Smooth muscle cell (in vitro differentiated cells): ENCODE measurements around the gene NTRK3. TPM values are rescaled to one million over a fixed set of nuclear protein-coding genes. Genes with fewer than 3 reads are reported as not detected.

Experiments
- DNase-seq: peaks from one replicate; lab custom pipeline; 2025; ENCODE audit not compliant: unreplicated experiment; lab: John Stamatoyannopoulos, UW
- H2AFZ ChIP-seq: fragments of 200-600 bp; sonication (generic); 2 replicates; pipeline ENCODE4 v1.6.0; 2016; ENCODE audit warnings: antibody characterized with exemption, low read depth, mild to moderate bottlenecking
- H3F3A ChIP-seq: fragments of 200-600 bp; sonication (generic); 2 replicates; pipeline ENCODE4 v1.6.0; 2017; ENCODE audit warnings: antibody characterized with exemption, low read depth
- H3K27ac ChIP-seq: fragments of 200-600 bp; sonication (generic); 2 replicates; pipeline ENCODE4 v1.5.1; 2016; ENCODE audit warnings: low read depth, mild to moderate bottlenecking
- H3K27me3 ChIP-seq: fragments of 200-600 bp; sonication (generic); 2 replicates; pipeline ENCODE4 v1.6.1; 2016; ENCODE audit warnings: low read depth, mild to moderate bottlenecking
- H3K36me3 ChIP-seq: fragments of 200-600 bp; sonication (generic); 2 replicates; pipeline ENCODE4 v1.5.1; 2016; ENCODE audit warnings: low read depth
- H3K4me1 ChIP-seq: fragments of 200-600 bp; sonication (generic); 2 replicates; pipeline ENCODE4 v1.5.1; 2016; ENCODE audit warnings: low read depth
- H3K4me2 ChIP-seq: fragments of 200-600 bp; sonication (generic); 2 replicates; pipeline ENCODE4 v1.6.0; 2016; ENCODE audit warnings: mild to moderate bottlenecking
- H3K4me3 ChIP-seq: fragments of 200-600 bp; sonication (generic); 2 replicates; pipeline ENCODE4 v1.5.1; 2016; ENCODE audit warnings: mild to moderate bottlenecking
- H3K79me2 ChIP-seq: fragments of 200-600 bp; sonication (generic); 2 replicates; pipeline ENCODE4 v1.6.0; 2016; ENCODE audit warnings: low read depth, mild to moderate bottlenecking
- H3K9ac ChIP-seq: fragments of 200-600 bp; sonication (generic); 2 replicates; pipeline ENCODE4 v1.6.0; 2016; ENCODE audit warnings: low read depth
- H3K9me3 ChIP-seq: fragments of 200-600 bp; sonication (generic); replicated peaks from 2 replicates; pipeline ENCODE4 v1.5.1; 2016; ENCODE audit warnings: low read depth
- H4K20me1 ChIP-seq: fragments of 200-600 bp; sonication (generic); 2 replicates; pipeline ENCODE4 v1.6.0; 2016; ENCODE audit warnings: low read depth
- CTCF ChIP-seq: fragments of 200-600 bp; sonication (generic); IDR thresholded peaks from 2 replicates; pipeline ENCODE4 v1.5.1; 2017; ENCODE audit warnings: borderline replicate concordance, mild to moderate bottlenecking, antibody characterized with exemption; ENCODE audit not compliant: insufficient read depth, poor library complexity, severe bottlenecking
- WGBS: methylation state at CpG from one replicate; pipeline ENCODE4 v1.1.7; 2016; ENCODE audit warnings: low lambda C conversion rate; 5-methylcytosine and 5-hydroxymethylcytosine counted together
- polyA plus RNA-seq: library from polyadenylated mRNA; unstranded; fragments of >200 nt; fragmentation: Nextera tagmentation; extraction: Ambion mirVana; gene quantifications from 2 replicates; pipeline ENCODE4 v1.2.1, GENCODE V29; 2016
- total RNA-seq: library from RNA; depleted of rRNA; stranded (reverse); fragments of >200 nt; gene quantifications from 2 replicates; pipeline ENCODE4 v1.2.3, GENCODE V29; 2014

Gene NTRK3
- total and polyA plus RNA-seq, 2 experiments from 2014 or later = 3.3 to 3.5 TPM

GRCh38 chr15:88272421-88272820, 15.9 kb upstream of the NTRK3 start:
- Histone ChIP-seq H3K36me3 (no peaks in the 10 kb centered on the region), H3K9ac (no peak overlapping the region), H3K4me3 (no peak overlapping the region), H3K79me2 (no peaks in the 10 kb centered on the region), H3F3A (no peaks in the 10 kb centered on the region), H3K4me2 (no peak overlapping the region), H4K20me1 (no peaks in the 10 kb centered on the region), H3K4me1 (no peaks in the 10 kb centered on the region), H3K27ac (no peak overlapping the region), H3K27me3 (peaks cover 16% of the 10 kb centered on the region), H2AFZ (no peak overlapping the region), H3K9me3 (no peaks in the 10 kb centered on the region)
- no peak for TF ChIP-seq CTCF
- whole genome bisulfite sequencing = 92% methylated on average over 2 of the region's 2 CpGs
- DNase-seq = no peak

GRCh38 chr15:88269356-88270062, 13.0 kb upstream of the NTRK3 start:
- Histone ChIP-seq H3K4me2 (no peak overlapping the region), H3K27me3 (peaks cover 32% of the 10 kb centered on the region), H3K4me3 (no peak overlapping the region), H2AFZ (no peak overlapping the region), H3K9me3 (no peaks in the 10 kb centered on the region), H3K4me1 (no peaks in the 10 kb centered on the region), H3K9ac (no peak overlapping the region), H3F3A (no peaks in the 10 kb centered on the region), H4K20me1 (no peaks in the 10 kb centered on the region), H3K36me3 (no peaks in the 10 kb centered on the region), H3K27ac (no peak overlapping the region), H3K79me2 (no peaks in the 10 kb centered on the region)
- no peak for TF ChIP-seq CTCF
- DNase-seq = no peak
- WGBS = 91% methylated on average over 4 of the region's 4 CpGs

DNA sequence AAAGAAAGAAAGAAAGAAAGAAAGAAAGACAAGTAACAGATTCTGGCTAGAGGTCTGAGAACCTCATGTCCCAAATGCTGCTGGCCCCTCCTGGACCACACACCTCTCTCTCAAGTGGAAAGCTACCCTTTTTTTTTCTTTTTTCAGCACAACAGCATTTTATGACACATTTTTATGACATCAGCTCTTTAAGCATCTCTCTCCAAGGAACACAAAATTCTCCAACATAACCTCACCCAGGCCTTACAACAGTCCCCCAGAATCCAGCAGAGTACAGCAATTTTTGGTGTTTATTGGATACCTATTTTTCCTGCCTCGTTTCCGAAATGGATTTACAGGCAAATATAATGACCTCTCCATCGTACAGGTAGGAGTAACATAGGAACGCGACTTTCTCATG, 11.2 kb upstream of the NTRK3 start:
- WGBS = 82% methylated on average over 5 of the region's 5 CpGs
- peaks cover 45% of the 10 kb centered on the region for H3K27me3 ChIP-seq
- DNase-seq = no peak

More for the DNA sequence above, 11.2 kb upstream of the NTRK3 start:
- Histone ChIP-seq H4K20me1 (no peaks in the 10 kb centered on the region), H3K79me2 (no peaks in the 10 kb centered on the region), H3K4me2 (no peak overlapping the region), H3K4me1 (no peaks in the 10 kb centered on the region), H3K36me3 (no peaks in the 10 kb centered on the region), H3K27ac (no peak overlapping the region), H3K4me3 (no peak overlapping the region), H3K9ac (no peak overlapping the region), H3F3A (no peaks in the 10 kb centered on the region), H3K9me3 (no peaks in the 10 kb centered on the region), H2AFZ (no peak overlapping the region)
- no peak for TF ChIP-seq CTCF
